Measurements from ENCODE around the gene PAPPA.

PAPPA gene

DNA sequence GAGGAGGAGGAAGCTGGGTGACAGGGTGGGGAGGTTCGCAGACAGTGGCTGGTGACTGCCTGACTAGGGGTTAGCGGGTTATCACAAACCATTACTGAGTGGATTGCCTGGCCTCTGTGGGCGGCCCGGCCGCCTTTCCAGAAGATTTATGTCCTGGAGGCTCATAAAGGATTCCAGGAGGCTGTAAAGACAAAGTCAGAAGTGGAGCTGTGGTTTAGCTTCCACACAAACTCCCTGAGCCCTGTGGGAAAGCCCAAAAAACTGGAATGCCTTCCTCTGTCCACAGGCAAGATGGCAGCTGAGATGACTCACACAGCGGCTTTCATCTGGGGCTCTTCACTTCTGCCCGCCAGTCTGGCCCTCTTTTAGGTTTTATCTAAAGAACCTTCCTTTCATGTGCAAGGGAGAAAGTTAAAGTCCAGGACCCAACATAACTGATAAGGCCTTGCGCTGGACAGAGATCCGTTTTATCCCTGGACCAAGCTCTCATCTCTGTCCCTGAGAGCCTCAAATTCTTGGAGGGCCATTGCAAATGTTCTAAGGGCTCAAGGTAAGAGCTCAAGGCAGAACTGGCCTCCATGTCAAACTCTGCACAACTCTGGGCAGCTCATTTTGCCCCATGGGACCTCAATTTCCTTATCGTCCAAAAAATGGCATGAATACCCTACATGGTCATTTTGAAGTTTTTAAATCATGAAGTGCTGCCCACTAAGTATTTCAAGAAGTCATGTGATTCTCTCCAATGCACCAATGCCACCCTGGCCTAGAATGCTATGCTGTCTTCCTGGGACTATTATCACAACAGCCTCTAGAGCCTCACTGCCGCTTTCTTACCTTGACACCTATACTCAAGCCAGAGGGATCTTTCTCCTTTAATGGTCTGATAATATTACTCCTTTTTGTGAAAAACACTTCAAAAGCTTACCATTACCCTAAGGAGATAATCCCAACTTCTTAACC lies 284.1 kb downstream of the PAPPA start:
- DNase-seq = no peak

GRCh38 chr9:116442528-116442927 lies 288.9 kb downstream of the PAPPA start:
- no peak for DNase-seq

DNA sequence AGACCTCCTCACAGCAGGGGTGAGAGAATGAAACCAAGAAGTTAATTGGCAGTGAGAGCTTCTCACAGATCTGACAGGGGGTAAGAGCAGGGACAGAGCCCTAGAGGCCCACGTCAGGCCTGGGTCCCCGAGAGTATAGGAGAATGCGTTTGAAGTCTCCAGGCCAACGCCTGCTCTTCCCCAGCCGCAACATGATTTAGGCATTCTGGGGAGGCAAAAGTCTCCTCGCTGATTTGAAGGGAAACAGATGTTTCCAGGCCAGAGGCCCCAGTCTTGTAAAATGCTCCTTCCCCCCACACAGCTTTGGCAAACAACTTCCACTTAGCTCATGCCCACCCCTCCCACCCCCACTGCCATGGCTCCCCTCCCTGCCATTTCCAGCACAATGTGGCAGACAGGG lies 294.3 kb downstream of the PAPPA start:
- no peak for DNase-seq

DNA sequence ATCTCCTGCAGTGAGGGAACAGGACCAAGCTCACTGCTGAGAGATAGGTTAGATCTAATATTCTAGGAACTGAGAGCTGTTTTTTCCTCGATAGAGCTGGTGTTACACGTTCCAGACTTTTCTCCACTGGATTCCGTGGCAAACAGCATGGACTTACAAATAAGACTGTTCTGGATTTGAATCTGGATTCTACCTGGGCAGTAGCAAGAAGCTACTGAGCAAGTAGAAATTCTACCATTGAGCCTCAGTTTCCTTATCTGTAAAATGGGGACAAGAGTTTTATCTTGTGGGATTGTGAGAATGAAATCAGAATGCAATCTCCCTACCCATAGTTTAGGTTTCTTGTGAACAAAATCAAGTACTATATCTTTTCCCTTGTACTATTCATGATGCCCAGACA lies 294.8 kb downstream of the PAPPA start:
- no peak for DNase-seq

DNA sequence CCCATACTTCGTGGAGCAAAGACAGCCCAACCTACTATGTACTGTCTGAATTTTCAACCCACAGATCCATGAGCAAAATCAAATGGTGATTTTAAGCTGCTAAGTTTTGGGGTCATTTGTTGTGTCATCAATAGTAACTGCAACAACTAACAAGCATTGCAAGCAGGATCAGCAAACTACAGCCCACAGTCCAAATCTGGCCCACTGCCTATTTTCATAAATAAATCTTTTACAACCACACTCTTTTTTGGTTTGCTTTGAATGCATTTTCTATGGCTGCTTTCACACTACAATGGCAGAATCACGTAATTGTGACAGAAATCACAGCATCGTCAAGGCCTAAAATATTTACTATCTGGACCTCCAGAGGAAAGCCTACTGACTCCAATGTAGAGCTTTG lies 296.4 kb downstream of the PAPPA start:
- DNase-seq = no peak

- DNase-seq = no peak
Measured at GRCh38 chr9:116450378-116451139, 297.0 kb downstream of the PAPPA start.

- no peak for DNase-seq
Measured at GRCh38 chr9:116451500-116452115, 298.0 kb downstream of the PAPPA start.
